GM18502 (cell line): ENCODE results near the gene SF3B3.
"Not testable (repeated sequence)": the region's sequence is repeated elsewhere in the genome, so short reads cannot be mapped to it uniquely, and the experiment has no call there.

Experiments
- ATAC-seq: cut with Tn5 transposase; IDR thresholded peaks from one replicate; pipeline ENCODE4 v1.9.1; 2021; ENCODE audit warnings: mild to moderate bottlenecking; ENCODE audit not compliant: unreplicated experiment, poor library complexity

Gene SF3B3

GRCh38 chr16:70510216-70510615 is 13.4 kb upstream of the SF3B3 start:
- no peak for ATAC-seq

DNA sequence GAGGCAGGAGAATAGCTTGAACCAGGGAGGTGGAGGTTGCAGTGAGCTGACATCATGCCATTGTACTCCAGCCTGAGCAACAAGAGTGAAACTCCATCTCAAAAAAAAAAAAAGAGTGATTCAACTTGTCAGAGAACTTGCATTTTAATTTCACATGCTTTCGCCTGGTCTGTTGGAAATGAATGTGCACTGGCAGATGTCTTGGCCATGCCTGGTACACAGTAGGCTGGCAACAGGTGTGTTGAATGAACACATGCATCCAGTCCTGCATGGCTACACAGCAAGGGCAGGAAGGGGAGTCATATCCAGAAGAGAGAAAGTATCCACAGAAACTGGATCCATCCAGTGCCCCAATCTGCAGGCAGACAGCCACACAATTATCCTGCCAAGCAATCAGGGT is 11.8 kb upstream of the SF3B3 start:
- ATAC-seq: no peak

- no peak for ATAC-seq
Observed at GRCh38 chr16:70512456-70512855, 11.2 kb upstream of the SF3B3 start.

DNA sequence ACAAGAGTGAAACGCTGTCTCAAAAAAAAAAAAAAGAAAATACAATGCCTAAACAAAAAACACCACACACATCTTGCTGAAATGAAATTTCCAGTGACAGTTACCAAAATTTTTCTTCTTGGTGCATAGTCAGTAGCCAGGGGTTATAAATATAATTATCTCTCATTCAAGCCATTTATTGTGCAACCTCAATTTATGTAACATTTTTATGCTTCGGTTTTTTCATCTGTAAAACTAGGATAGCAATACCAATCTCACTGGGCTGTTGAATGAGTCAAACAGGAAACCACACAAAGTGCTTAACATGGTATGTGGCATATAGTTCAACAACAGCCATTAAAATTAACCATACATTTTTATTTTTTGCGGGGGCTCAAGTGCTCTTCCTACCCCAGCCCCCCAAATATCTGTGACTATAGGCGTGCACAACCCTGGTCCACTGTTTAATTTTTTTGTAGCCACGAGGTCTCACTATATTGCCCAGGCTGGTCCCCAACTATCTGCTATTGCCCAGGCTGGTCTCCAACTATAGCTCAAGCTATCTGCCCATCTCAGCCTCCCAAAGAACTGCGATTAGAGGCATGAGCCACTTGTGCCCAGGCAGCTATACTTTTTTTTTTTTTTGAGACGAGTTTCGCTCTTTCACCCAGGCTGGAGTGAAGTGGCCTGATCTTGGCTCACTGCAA is 2.9 kb upstream of the SF3B3 start:
- no peak for ATAC-seq

GRCh38 chr16:70522216-70523075 is 1.2 kb upstream of the SF3B3 start:
- ATAC-seq: no peak

DNA sequence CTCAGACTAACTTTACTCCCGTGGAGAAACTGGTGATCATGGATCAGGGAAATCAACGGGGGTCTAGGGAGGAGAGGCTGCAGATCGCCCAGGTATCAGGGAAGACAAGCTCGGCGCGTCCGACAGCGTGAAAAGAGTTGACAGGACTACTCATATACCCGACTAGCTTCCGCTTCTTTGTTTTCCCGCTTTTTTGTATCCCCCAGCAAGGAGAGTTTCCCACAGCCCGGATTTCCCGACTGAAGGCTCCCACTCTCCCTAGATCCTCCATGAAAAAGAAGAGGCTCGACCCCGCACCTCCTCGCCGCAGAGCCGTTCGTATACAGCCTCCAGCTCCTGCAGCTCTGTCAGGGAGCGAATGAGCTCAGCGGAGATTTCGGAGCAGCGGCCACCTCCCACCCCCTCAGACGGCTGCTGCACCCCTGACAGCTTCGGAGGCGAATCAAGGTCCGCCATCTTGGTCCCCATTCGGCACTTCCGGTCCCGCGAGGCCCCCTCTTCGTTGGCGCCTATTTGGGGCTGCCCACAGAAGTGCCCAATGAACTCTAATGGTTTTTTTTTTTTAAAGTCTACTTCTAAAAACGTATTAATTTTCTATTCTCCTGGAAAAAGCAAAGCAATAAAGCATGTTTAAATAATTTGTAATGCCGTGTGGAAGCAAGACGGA is 407 bp upstream of the SF3B3 start, which contains the start of gene COG4:
TSS of gene COG4 (minus strand) at position 479 of the 667 bp plus-strand sequence. CDS start at position 468, 11 bp downstream.
- peak; percentile 66 for ATAC-seq

DNA sequence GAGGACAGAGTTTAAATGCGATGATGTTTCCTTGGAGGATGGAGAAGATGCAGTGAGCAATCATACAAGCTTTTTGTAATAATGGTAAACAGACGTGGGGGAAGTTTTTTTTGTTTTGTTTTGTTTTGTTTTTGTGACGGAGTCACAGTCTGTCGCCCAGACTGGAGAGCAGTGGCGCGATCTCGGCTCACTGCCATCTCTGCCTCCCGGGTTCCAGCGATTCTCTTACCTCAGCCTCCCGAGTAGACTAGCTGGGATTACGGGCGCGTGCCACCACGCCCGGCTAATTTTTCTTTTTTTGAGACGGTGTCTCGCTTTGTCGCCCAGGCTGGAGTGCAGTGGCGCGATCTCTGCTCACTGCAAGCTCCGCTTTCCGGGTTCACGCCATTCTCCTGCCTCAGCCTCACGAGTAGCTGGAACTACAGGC is 796 bp downstream of the SF3B3 start:
- peak; percentile 15 for ATAC-seq

GRCh38 chr16:70526403-70526802 is 2.8 kb downstream of the SF3B3 start:
- no peak for ATAC-seq

GRCh38 chr16:70527315-70527996 is 3.8 kb downstream of the SF3B3 start:
- ATAC-seq: no peak

GRCh38 chr16:70529051-70529777 is 5.6 kb downstream of the SF3B3 start:
- no peak for ATAC-seq

DNA sequence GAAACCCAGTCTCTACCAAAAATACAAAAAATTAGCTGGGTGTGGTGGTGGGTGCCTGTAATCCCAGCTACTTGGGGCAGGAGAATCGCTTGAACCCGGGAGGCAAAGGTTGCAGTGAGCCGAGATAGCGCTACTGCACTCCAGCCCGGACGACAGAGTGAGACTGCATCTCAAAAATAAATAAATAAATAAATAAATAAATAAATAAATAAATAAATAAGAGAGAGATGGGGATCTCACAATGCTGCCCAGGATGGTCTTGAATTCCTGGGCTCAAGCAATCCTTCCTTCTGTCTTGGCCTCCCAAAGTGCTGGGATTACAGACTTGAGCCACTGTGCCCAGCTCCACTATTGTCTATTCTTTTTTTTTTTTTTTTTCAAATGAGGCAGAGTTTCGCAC is 6.3 kb downstream of the SF3B3 start:
- not testable (repeated sequence) for ATAC-seq

DNA sequence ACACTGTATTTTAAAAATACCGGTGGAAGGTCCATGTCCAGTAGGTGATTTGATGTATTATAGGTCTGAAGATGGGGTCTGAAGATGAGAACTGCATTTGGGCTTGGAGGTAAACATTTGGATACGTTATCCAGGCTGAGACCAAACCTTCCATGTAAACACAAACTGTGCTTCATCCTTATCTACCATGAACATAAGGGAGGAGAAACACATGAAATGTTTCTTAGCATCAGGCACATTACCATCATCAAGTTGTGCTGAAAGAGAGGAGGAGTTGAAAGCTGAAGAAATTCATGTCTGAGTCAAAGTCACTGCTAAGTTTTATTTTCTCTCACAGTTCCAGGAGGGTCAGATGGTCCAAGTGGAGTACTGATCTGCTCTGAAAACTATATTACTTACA is 11.4 kb downstream of the SF3B3 start:
- ATAC-seq: no peak

GRCh38 chr16:70540994-70541393 is 17.4 kb downstream of the SF3B3 start:
- ATAC-seq: no peak

GRCh38 chr16:70544548-70544947 is 20.9 kb downstream of the SF3B3 start:
- ATAC-seq: no peak

- ATAC-seq: no peak
Observed at GRCh38 chr16:70548936-70549335, 25.3 kb downstream of the SF3B3 start.

- no peak for ATAC-seq
Observed at GRCh38 chr16:70550082-70550481, 26.5 kb downstream of the SF3B3 start.

GRCh38 chr16:70551788-70552187 is 28.2 kb downstream of the SF3B3 start:
- no peak for ATAC-seq

DNA sequence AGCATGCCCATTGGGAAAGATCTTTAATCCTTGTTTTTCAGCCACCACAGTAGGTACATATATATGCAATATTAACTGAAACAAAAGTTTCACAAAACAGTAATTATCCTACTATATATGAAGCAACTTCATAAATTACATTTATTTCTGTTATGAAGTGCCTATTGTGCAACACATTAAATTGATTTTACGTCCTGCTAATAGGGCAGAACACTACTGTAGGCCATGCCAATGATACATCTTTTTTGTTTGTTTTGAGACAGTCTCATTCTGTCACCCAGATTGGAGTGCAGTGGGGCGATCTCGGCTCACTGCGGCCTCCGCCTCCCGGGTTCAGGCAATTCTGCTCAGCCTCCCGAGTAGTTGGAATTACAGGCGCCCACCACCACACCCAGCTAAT is 29.1 kb downstream of the SF3B3 start:
- ATAC-seq: no peak

DNA sequence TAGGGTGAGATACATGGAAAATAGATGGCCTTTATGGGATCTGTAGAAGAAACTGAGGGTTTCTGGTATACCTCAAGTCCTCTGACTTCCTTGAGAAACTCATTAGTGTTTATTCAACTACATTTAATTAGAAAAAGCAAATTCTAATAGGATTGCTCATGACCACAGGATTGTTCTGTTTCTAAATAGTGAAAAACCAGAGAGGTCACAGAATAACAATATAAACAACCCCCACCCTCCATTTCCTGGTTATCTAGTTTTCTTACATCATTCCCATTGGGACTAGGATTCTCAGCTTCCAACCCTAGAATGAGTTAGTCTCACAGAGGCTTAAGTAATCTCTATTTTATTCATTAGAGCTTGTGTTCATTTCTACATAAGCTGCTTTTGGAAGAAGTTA is 30.0 kb downstream of the SF3B3 start:
- ATAC-seq: no peak

DNA sequence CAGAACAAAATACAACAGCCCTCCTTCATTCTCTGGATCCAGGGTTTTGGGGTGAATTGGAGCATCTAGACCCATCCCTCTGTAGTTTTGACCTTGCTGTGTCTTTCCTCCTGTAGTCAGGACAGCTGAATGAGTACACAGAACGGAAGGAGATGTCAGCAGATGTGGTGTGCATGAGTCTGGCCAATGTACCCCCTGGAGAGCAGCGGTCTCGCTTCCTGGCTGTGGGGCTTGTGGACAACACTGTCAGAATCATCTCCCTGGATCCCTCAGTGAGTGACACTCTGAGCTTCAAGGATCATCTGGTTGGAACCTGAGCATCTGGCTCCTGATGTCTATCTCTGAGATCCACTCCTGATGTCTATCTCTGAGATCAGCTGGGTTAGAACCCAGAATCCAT is 32.4 kb downstream of the SF3B3 start:
- no peak for ATAC-seq
